GM21360 (cell line): Measurements from ENCODE around the gene COX11.

Source experiments
- ATAC-seq: cut with Tn5 transposase; IDR thresholded peaks from one replicate; pipeline ENCODE4 v1.9.1; 2021; ENCODE audit warnings: mild to moderate bottlenecking, moderate library complexity; ENCODE audit not compliant: unreplicated experiment

Gene COX11, protein sequence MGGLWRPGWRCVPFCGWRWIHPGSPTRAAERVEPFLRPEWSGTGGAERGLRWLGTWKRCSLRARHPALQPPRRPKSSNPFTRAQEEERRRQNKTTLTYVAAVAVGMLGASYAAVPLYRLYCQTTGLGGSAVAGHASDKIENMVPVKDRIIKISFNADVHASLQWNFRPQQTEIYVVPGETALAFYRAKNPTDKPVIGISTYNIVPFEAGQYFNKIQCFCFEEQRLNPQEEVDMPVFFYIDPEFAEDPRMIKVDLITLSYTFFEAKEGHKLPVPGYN

DNA sequence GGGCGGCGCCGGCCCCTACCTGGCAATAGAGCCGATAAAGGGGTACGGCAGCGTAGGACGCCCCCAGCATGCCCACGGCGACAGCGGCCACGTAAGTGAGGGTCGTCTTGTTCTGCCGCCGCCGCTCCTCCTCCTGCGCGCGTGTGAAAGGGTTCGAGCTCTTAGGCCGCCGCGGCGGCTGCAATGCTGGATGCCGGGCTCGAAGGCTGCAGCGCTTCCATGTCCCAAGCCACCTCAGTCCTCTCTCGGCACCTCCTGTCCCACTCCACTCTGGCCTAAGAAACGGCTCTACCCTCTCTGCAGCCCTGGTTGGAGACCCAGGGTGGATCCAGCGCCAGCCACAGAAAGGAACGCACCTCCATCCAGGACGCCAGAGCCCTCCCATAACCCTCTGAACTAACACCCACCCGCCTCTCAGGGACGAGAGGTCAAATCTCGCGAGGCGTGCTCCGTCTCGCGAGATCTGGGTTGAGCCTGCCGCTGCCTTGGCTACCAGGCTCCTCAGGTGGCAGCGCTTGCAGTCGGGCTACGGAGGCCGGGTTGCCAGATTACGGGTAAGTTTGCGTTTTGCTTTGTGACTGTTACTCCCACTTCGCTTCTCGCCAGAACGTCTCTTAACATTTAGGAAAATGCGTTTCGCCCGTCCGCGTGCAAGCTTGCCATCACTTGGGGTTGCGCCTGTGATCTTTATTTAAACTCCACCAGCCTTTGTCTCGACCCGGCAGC lies at the start of gene COX11, which contains the start of gene STXBP4:
COX11 (minus strand) TSS at position 393 of the 726 bp plus-strand sequence; CDS start at position 385, 8 bp downstream.
STXBP4 (plus strand) TSS at position 504 of the 726 bp plus-strand sequence. CDS start 17,455 bp downstream, outside the sequence.
- peak; percentile 95 for ATAC-seq

DNA sequence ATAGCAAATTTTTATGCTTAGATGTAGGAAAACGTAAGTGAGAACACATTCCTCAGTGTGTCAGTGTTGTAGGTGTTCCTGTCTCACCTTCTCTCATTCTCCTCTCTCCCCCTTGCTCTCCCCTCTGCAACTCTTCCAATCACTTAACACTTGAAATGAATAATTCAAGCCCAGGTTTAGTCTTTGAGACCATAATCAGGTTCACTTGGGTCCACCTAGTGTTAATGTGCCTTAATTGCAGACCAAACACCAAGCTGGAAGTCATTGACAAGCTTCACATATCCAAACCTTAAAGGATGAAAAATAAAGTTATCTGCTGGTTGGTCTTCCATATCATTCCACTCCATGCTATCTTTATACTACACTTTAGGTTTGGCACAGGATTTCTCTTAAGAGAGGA lies 37.1 kb upstream of the COX11 start:
- peak; percentile 64 for ATAC-seq

DNA sequence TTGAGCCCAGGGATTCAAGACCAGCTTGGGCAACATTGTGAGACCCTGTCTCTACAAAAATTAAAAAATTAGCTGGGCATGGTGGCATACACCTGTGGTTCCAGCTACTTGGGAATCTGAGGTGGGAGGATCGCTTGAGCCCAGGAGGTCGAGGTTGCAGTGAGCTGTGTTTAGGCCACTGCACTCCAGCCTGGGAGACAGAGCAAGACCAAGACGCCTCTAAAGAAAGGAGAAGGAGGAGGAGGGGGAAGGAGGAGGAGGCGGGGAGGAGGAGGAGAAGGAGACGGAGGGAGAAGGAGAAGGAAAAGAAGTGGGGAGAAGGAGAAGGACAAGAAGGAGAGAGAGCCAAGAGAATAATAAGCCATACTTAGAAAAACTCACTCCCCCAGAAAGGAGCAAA lies 36.0 kb upstream of the COX11 start:
- no peak for ATAC-seq

DNA sequence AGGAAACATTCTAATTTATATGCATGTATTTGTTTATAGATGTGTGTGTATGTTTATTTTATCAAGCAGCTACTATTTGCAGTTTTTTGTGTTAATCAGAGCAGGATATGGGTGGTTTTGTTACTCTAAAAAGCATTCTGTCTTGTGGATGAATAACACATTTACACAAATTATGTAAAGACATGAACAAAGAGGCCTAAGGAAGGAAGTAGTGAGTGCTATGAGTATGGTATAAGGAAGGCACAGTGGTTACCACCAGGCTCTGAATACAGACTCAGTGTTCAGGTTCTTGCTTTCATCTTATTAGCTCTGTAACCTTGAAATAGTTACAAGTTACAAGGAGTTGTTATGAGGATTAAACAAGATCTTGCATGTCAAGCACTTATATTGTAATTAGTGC lies 34.0 kb upstream of the COX11 start:
- no peak for ATAC-seq

DNA sequence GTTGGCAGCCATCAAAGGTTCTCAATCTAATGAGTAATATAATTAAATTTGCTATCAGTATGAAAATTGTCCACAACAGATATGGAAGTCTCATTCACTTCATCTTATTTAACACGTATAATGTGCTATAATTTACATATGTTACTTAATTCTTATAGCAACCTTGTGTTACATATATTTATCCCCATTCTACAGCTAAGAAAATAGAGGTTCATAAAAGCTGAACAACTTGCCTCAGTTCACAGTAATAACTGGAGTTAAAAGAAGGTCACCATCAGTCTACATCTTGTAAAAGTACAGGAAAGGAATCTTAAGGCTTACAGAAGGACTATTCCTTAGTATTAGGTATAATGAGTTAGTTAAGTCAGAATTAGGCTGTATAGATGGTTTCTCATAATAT lies 28.0 kb upstream of the COX11 start:
- ATAC-seq: no peak

DNA sequence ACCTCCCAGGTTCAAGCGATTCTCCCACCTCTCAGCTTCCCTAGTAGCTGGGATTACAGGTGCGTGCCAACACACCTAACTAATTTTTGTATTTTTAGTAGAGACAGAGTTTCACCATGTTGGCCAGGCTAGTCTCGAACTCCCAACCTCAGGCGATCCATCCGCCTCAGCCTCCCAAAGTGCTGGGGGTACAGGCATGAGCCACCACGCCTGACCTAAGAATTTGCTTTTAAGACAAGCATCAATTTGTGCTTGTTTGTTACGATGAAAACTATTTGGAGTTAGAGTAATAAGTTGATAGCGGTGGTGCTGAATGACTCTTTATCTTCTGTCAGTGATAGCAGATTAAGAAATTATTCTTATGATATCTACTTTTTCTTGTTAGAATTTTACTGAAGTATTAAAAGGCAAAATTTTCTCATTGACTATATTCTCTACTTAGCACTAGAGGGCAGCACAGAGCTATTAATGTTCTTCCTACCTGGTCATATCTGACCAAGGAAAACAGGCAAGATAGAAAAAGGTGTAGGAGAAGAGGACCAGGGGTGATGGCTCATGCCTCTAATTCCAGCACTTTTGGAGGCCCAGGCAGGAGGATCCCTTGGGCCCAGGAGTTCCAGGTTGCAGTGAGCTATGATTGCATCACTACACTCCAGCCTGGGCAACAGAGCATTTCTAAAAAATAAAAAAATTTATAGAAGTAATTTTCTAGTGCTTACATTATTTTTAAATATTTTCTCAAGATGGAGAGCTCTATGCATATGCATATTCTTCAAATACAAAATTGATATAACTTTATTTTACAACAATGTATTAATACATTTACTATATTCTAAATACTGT lies 24.6 kb upstream of the COX11 start:
- peak; percentile 64 for ATAC-seq

DNA sequence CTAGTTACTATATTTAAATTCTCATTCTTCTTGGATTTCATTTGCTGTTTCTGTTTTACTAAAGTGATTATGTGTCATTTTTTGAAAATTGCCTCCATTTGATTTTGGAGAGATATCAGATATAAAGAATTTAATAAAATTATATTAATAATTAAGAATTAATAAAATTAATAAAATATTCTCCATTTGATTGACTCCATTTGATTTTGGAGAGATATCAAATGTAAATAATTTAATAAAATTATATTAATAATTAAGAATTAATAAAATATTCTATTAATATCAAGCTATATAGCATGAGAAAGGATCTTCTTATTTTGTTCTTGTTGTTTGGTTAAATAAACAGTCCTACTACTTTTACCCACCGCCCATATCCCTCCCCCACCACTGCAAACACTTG lies 23.1 kb upstream of the COX11 start:
- ATAC-seq: no peak

DNA sequence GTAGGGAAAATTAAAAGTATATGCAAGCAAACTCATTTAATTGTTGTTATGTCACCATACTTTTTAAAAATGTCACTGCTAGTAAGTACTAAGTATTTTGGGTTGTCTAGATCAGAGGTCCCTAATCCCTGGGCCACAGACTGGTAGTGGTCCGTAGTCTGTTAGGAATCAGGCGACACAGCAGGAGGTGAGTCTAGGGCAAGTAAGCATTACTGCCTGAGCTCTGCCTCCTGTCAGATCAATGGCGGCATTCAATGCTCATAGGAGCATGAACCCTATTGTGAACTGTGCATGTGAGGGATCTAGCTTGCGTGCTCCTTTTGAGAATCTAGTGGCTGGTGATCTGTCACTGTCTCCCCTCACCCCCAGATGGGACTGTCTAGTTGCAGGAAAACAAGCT lies 21.7 kb upstream of the COX11 start:
- ATAC-seq: no peak

DNA sequence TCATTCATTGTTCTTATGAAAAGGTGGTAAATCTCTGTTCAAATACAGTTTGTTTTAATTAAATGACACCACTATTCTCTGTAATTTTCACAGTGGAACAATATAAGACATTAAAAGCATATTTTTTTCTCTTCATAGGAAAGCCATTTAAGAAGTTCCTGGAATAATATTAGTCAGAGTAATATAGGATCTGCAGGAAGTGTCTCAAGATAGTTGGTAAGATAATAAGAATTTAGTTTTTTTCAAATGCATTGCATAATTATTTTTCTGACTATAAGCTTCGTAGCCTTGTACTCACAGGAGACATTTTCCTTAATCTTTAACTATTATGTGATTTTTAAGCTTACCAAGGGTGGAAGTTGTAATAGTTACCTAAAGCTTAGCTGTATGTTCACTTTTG lies 17.0 kb upstream of the COX11 start:
- no peak for ATAC-seq

DNA sequence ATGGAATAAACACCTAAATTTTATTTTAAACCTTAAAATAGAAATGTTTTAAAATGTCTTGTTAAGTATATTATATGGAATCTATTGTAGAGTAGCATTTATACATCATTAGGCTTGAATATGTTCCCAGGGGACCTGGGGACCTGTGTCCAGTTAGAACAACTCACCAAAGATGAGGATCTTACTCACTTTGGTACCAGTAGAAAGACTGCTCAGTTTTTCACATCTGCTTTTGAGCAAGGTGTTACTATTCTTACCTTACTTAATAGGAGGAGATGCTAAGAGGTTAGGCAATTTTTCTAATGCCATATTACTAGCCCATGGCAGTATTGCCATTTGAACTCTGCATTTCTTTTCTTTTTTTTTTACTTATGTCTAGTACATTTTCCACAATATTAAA lies 14.8 kb upstream of the COX11 start:
- ATAC-seq: no peak

DNA sequence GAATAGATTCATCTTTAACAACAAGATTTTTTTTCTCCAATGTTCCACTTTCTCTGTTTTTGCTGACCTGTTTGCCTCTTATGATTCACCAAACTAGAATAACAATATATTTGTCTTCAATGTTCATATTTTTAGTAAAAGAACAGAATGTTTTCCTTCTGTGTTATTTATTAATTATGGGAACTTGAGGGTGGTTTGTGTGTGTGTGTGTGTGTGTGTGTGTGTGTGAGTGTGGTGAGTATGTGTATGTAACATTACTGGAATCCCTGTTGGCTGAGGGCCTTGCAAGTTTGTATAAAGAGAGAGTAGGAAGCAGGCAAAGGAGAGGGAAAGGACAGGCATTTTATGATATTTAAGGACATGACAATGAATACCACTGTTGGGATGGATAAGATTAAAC lies 13.9 kb upstream of the COX11 start:
- no peak for ATAC-seq

DNA sequence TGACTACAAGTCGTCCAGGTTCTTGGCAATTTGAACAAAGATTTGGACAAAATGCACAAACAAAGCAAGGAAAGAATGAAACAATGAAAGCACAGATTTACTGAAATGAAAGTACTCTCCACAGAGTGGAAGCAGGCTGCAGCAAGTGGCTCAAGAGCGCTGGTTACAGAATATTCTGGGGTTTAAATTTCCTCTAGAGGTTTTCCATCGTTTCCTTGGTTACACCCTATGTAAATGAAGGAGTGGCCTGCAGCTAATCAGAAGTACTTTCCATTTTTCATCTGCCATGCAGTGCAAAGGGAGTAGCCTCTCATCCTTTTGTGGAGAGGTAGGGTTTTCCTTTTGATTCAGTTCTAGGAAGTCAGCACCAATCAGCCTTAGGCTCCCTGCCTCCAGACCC lies 11.9 kb upstream of the COX11 start:
- no peak for ATAC-seq

DNA sequence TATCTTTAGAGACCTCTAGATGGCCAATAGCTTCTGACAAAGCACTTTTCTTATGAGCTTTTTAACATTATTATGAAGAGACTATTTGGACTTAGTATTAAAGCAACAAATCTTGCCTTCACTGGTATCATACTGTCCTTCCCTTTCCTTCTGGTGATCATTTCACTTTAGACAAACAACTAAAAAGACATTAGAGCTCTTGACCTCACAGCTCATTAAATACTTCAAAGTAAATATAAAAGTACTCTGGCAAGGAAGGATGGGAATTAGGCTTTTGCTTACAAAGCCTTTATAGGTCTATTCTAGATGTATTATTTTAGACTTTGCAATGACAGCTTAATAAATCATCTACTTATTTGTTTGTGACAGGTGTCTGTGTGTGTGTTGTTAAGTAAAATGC lies 11.2 kb upstream of the COX11 start:
- ATAC-seq: no peak

DNA sequence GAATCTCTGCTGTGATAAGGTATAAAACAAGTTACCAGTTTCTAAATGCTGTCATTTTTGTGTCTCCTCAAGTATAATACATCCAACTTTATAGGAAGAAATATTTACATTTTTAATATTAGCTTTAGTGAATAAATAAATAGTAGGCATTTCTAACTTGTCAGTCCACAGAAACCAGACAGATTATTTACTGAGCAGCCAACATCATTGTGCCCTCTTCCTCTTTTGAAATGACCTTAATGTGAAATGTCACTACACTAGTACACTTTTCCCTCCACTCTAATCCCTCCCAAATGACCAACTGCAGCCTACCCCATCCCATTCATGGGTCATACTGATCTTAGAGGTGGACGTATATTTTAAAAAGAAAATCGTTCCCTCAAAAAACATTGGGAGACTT lies 9.3 kb upstream of the COX11 start:
- no peak for ATAC-seq

DNA sequence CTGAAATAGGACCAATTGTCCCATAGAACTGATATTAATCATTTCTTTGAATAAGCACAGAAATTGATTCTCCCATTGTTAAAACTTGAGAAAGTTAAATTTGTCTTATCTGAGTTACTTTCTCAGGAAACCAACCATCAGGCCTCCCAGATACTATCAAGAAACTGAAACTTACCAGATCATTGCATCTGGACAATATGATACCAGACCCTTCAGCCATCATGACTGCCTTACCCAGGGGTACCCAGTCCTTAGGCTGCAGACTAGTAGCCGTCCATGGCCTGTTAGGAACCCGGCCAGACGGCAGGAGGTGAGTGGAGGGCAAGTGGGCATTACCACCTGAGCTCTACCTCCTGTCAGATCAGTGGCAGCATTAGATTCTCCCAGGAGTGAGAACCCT lies 7.9 kb upstream of the COX11 start:
- no peak for ATAC-seq

DNA sequence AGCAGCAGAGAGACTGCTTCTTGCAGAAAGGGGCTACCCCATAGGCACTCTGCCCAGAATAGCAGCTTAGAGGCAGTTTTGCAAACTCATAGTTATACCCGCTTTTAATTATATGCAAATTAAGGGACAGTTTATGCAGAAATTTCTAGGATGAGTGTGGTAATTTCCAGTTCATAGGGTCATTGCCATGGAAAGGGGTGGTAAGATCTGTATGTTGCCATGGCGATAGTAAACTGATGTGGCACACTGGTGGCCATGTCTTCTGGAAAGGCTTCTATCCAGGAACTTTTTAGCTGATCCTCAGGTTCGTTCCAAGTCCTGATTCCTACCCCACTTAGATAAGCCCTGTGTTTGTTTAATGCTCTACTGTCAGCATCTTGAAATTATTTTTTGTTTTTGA lies 6.3 kb upstream of the COX11 start:
- no peak for ATAC-seq

DNA sequence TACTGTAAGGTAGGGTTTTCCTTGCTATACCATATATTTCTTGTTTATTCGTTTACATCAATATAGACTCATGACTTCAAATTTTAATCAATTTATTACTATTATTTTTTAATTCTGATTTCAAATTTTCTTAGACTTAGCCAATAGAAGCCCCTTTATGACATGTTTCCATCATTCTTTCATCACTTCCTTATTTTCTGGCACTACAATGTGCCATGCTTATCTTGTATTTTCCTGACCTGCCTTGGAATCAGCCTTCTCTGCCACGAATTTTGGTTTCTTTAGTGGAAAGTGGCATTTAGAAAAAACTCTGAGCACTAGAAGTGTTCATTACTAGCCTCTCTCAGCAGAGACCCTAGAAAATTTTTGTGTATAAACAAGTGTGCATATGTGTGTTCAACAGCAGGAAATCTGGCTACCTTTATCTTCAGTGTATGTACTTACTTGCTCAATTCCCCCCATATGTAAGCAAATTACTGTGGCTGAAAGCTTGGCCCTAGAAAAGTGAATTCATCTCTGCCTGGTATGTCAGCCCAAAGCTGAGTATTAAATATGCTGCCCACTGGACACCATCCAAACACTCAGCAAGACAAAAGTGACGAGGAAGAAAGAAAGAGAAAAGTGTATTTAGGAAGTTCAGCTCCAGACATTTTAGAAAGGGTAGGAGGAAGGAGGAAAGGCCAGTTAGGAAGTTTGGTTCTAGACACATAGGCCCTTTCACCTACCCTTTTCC lies 4.1 kb upstream of the COX11 start:
- no peak for ATAC-seq

DNA sequence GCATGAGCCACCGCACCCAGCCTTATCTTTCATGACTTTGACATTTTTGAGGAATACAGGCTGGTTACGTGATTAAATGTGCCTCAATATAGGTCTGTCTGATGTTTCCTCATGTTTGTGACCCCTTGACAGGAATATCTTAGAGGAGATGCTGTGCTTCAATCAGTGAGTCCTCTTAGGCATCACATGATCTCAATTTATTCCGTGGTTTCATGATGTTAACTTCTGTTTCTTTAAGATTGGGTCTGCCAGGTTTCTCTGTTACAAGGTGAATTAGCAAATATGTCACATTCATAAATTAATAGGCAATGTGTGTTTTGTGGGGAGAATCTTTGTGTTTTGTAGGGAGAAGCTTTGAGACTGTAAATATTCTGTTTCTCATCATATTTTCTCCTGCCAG lies 3.4 kb upstream of the COX11 start:
- ATAC-seq: no peak

DNA sequence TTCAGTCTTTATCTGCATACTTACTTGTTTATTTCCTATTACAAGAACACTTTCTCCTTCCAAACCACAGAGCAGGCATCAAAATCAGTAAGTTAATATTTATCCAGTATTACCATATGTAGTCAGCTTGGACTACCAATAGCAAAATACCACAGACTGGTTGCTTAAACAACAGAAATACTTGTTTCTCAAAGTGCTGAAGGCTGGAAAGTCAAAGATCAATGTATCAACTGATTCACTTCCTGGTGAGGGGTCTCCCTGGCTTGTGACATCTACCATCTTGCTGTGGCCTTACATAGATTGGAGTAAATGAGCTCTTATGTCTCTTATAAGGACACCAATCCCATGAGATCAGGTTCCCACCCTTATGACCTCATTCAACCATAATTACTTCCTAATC lies 2.7 kb upstream of the COX11 start:
- no peak for ATAC-seq

DNA sequence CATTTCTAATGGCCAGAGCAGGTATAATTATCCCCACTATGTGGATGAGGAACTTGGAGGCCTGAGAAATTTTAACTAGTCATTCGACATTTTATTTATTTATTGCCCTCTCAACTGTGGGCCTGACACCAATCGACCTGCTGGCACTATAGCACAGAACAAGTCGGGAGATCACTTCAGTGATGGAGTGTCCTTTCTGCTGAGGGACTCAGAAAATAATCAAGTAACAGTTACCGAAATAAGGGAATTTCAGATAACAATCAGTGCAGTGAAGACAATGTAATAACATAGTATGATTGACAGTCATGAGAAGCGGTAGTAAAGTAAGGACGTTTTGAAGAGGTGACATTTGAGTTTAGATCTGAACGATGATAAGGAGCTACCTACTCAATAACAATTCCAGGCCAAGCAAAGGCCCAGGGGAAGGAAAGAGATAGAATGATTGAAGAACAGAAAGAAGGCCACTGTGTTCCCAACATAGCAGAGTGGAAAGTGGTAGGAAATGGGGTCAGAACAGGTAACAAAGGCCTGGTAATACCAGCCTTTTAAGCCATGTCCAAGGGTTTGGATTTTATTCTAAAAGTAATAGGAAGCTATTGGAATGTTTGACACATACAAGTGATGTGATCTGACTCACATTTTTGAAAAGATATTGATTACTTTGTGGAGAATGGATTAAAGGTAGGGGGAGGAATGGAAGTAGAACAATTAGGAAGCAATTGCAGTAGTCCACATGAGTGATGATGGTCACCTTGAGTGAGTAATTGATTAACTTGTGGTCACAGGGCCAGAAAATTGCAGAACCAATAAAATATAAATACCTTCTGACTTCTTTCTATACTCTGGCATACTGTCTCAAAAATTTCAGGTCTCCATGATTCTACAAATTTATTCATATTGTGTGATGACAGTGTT lies 1.5 kb upstream of the COX11 start:
- no peak for ATAC-seq
